Mesenchymal stem cell (in vitro differentiated cells and primary cell): ENCODE results near the gene SERPINE1.

ENCODE experiments used
- DNase-seq: peaks from one replicate; pipeline ENCODE4 v3.0.0-alpha.2; 2013
- H2AFZ ChIP-seq: one replicate; pipeline ENCODE4 v1.6.1; 2013; ENCODE audit warnings: low read depth, mild to moderate bottlenecking, control low read depth, inconsistent platforms, low read length, moderate library complexity
- H2AK5ac ChIP-seq: 2 replicates; pipeline ENCODE4 v1.6.1; 2013; ENCODE audit warnings: low read length, moderate library complexity, mild to moderate bottlenecking, inconsistent platforms; ENCODE audit not compliant: severe bottlenecking
- H2BK120ac ChIP-seq: one replicate; pipeline ENCODE4 v1.6.1; 2013; ENCODE audit warnings: low read depth, mild to moderate bottlenecking, inconsistent platforms, low read length, moderate library complexity
- H2BK12ac ChIP-seq, 2 experiments: one replicate each; pipeline ENCODE4 v1.6.1; 2013; ENCODE audit warnings: inconsistent platforms in 2 of 2, low read length in 2 of 2, mild to moderate bottlenecking in 2 of 2, moderate library complexity in 2 of 2, control low read depth in 1 of 2
- H2BK15ac ChIP-seq: one replicate; pipeline ENCODE4 v1.6.1; 2013; ENCODE audit warnings: mild to moderate bottlenecking, low read depth, inconsistent platforms; ENCODE audit not compliant: poor library complexity, severe bottlenecking
- H2BK5ac ChIP-seq: 2 replicates; pipeline ENCODE4 v1.6.1; 2013; ENCODE audit warnings: low read depth, mild to moderate bottlenecking, low read length, control low read depth, inconsistent platforms; ENCODE audit not compliant: poor library complexity, severe bottlenecking
- H3K14ac ChIP-seq, 2 experiments: one replicate each; pipeline ENCODE4 v1.6.1; 2013; ENCODE audit warnings: inconsistent platforms in 2 of 2, low read length in 2 of 2, control low read depth in 1 of 2, mild to moderate bottlenecking in 1 of 2, moderate library complexity in 1 of 2
- H3K18ac ChIP-seq, 2 experiments: one replicate each; pipeline ENCODE4 v1.6.1; 2013; ENCODE audit warnings: inconsistent platforms in 2 of 2, low read length in 2 of 2, control low read depth in 1 of 2, low read depth in 1 of 2, mild to moderate bottlenecking in 1 of 2
- H3K23ac ChIP-seq, 2 experiments: one replicate each; pipeline ENCODE4 v1.6.1; 2013; ENCODE audit warnings: inconsistent platforms in 2 of 2, low read length in 2 of 2, mild to moderate bottlenecking in 2 of 2, moderate library complexity in 2 of 2, control low read depth in 1 of 2
- H3K27ac ChIP-seq: 2 replicates; pipeline ENCODE4 v1.5.1; 2013; ENCODE audit warnings: mild to moderate bottlenecking, moderate library complexity, low read length, control low read depth, inconsistent platforms; ENCODE audit not compliant: poor library complexity, severe bottlenecking
- H3K27me3 ChIP-seq, 2 experiments: 2 replicates each; pipeline versions ENCODE4 v1.6.1 to v1.7.0; 2013; ENCODE audit warnings: low read length in 2 of 2, mild to moderate bottlenecking in 2 of 2, moderate library complexity in 2 of 2, control low read depth in 1 of 2, inconsistent platforms in 1 of 2; ENCODE audit not compliant: control insufficient read depth in 1 of 2, insufficient read depth in 1 of 2
- H3K36me3 ChIP-seq, 2 experiments: 2 replicates each; pipeline versions ENCODE4 v1.6.1 to v1.7.0; 2013; ENCODE audit warnings: low read length in 2 of 2, control low read depth in 1 of 2, inconsistent platforms in 1 of 2, low read depth in 1 of 2, mild to moderate bottlenecking in 1 of 2; ENCODE audit not compliant: insufficient read depth in 2 of 2, control insufficient read depth in 1 of 2
- H3K4ac ChIP-seq, 2 experiments: one replicate each; pipeline ENCODE4 v1.6.1; 2013; ENCODE audit warnings: inconsistent platforms in 2 of 2, low read length in 2 of 2, mild to moderate bottlenecking in 2 of 2, moderate library complexity in 2 of 2, control low read depth in 1 of 2, low read depth in 1 of 2
- H3K4me1 ChIP-seq: 2 replicates; pipeline ENCODE4 v1.6.1; 2013; ENCODE audit warnings: low read depth, low read length, control low read depth; ENCODE audit not compliant: control insufficient read depth, insufficient read depth
- H3K4me2 ChIP-seq: 2 replicates; pipeline ENCODE4 v1.6.1; 2013; ENCODE audit warnings: low read length, mild to moderate bottlenecking, inconsistent platforms; ENCODE audit not compliant: poor library complexity, severe bottlenecking
- H3K4me3 ChIP-seq, 2 experiments: 2 replicates each; pipeline versions ENCODE4 v1.5.1 to v1.7.0; 2013; ENCODE audit warnings: low read length in 2 of 2, mild to moderate bottlenecking in 2 of 2, control low read depth in 1 of 2, low read depth in 1 of 2; ENCODE audit not compliant: insufficient read depth in 1 of 2
- H3K79me1 ChIP-seq: replicated peaks from 2 replicates; pipeline ENCODE4 v1.6.1; 2013; ENCODE audit warnings: mild to moderate bottlenecking, control low read depth, low read length, inconsistent platforms; ENCODE audit not compliant: poor library complexity, severe bottlenecking
- H3K9ac ChIP-seq: 2 replicates; pipeline ENCODE4 v1.7.0; 2013; ENCODE audit warnings: mild to moderate bottlenecking, low read length, moderate library complexity
- H3K9me3 ChIP-seq: 2 replicates; pipeline ENCODE4 v1.7.0; 2013; ENCODE audit warnings: mild to moderate bottlenecking, low read length; ENCODE audit not compliant: control insufficient read depth
- H4K8ac ChIP-seq: one replicate; pipeline ENCODE4 v1.6.1; 2013; ENCODE audit warnings: inconsistent platforms, mild to moderate bottlenecking, low read length, moderate library complexity
- H4K91ac ChIP-seq: one replicate; pipeline ENCODE4 v1.6.1; 2013; ENCODE audit warnings: mild to moderate bottlenecking, low read length, inconsistent platforms
- WGBS: methylation state at CpG from one replicate; pipeline ENCODE4 v1.1.7; 2013; ENCODE audit warnings: mixed read lengths; 5-methylcytosine and 5-hydroxymethylcytosine counted together

Gene SERPINE1

DNA sequence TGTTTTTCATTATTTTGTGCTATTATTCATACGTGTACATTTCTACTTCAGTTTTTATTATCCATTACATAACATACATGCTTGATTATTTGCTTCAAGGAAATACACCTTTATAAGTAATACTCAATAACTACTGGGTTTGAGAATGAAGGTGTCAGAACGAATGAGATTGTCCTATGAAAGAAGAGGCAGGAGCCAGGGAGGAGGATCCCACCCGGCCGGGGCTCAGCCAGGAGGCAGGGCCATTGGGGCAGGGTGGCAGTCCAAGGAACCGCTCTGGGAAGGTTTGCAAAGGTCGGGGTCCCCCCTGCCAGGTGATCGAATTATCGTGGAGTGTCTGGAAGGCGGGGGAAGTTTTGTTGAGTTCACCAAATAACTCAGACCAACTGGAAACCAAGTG lies 32.5 kb upstream of the SERPINE1 start:
- Histone ChIP-seq H2BK12ac (peak overlapping the region; percentile 66 to 71), H2AFZ (no peak overlapping the region), H3K79me1 (peaks cover 20% of the 10 kb centered on the region), H3K4me3 (peak overlapping the region in 1 of 2 experiments; percentile 43), H3K4me1 (peaks cover 17% of the 10 kb centered on the region), H3K9ac (peak overlapping the region; percentile 87), H2AK5ac (peak overlapping the region; percentile 83), H3K18ac (peak overlapping the region; percentile 62 to 82), H3K14ac (no peak overlapping the region), H3K27ac (peak overlapping the region; percentile 92), H4K8ac (no peak overlapping the region), H3K27me3 (no peaks in the 10 kb centered on the region), H2BK120ac (peak overlapping the region; percentile 34), H4K91ac (peak overlapping the region; percentile 86), H3K4me2 (peak overlapping the region; percentile 39), H3K23ac (no peak overlapping the region), H2BK15ac (no peak overlapping the region), H3K36me3 (peaks cover 11 to 21% of the 10 kb centered on the region in 2 experiments), H2BK5ac (peak overlapping the region; percentile 99), H3K9me3 (no peaks in the 10 kb centered on the region), H3K4ac (peak overlapping the region in 1 of 2 experiments; percentile 69)
- 47% methylated on average over 8 of the region's 9 CpGs for WGBS
- DNase-seq, result no peak

DNA sequence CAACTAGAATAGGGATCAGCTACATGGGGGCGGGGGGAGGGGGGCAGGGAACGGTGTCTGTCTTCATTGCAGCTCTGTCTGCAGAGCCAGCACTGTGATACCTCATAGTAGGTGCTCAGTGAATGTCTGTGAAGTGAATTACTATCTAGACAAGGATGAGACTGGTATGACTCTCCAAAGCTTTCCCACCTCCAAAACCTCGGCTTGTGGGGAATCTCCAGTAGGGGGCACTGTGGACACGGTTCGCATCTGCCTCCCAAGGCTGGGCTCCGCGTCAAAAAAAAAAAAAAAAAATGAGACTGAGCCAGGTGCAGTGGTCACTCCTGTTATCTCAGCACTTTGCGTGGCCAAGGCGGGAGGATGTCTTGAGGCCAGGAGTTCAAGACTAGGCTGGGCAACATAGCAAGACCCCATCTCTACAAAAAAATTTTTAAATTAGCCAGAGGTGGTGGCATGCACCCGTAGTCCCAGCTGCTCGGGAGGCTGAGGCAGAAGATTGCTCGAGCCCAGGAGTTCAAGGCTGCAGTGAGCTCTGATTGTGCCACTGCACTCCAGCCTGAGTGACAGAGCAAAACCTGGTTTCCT lies 32.0 kb upstream of the SERPINE1 start:
- no peak overlapping the region for H2BK15ac ChIP-seq
- H3K36me3 ChIP-seq, result peaks cover 7 to 16% of the 10 kb centered on the region in 2 experiments

DNA sequence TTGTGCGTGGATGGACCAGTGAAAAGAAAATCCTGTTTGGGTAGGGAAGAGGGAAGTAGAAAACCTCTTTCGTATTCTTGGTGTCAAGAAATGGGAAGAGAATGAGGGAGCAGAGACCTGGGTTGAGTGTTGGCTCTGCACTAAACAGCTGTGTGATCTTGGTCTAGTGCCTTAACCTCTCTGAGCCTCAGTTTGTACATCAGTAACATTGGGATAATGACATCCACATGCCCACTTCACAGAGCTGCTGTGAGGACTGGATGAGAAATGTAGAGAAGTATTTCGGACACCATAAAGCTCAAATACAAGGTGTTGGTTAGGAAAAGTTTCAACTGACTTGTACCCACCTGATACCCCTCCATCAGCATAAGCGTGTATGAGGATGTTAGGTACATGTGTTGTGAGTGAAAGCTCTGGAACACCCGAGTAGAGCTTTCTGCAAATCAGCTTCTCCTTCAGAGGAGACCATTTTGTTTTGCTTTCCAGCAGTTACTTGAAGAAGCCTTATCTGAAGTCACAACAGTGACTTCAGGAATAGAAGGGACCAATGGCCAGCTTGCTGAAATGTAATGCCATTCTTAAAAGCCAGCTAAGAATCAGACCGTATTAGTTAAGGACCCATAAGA lies 30.5 kb upstream of the SERPINE1 start:
- H3K9ac ChIP-seq, result no peak overlapping the region
- H3K4me1 ChIP-seq, result peaks cover 23% of the 10 kb centered on the region
- H3K27me3 ChIP-seq, result no peaks in the 10 kb centered on the region
- no peaks in the 10 kb centered on the region for H3K9me3 ChIP-seq
- no peak overlapping the region for H4K8ac ChIP-seq
- H2AFZ ChIP-seq, result no peak overlapping the region
- H2BK120ac ChIP-seq, result no peak overlapping the region
- H3K4me2 ChIP-seq, result no peak overlapping the region
- WGBS, result 62% methylated on average over 4 of the region's 6 CpGs
- DNase-seq, result no peak
- no peak overlapping the region for H3K14ac ChIP-seq
- H2BK5ac ChIP-seq, result no peak overlapping the region
- peaks cover 0 to 4% of the 10 kb centered on the region in 2 experiments for H3K36me3 ChIP-seq
- peak overlapping the region in 1 of 2 experiments; percentile 18 for H2BK12ac ChIP-seq
- H3K4me3 ChIP-seq, result no peak overlapping the region
- no peak overlapping the region for H3K23ac ChIP-seq
- no peak overlapping the region for H3K18ac ChIP-seq
- no peak overlapping the region for H4K91ac ChIP-seq
- peaks cover 12% of the 10 kb centered on the region for H3K79me1 ChIP-seq
- H3K27ac ChIP-seq, result no peak overlapping the region
- no peak overlapping the region for H2AK5ac ChIP-seq
- H2BK15ac ChIP-seq, result no peak overlapping the region
- no peak overlapping the region for H3K4ac ChIP-seq

More for the DNA sequence above, 32.0 kb upstream of the SERPINE1 start:
- 51% methylated on average over 12 of the region's 12 CpGs for WGBS
- Histone ChIP-seq H3K9me3 (no peaks in the 10 kb centered on the region), H2AK5ac (peak overlapping the region; percentile 83), H3K4me2 (peak overlapping the region; percentile 39), H3K27ac (peak overlapping the region; percentile 92), H3K79me1 (peaks cover 18% of the 10 kb centered on the region), H4K8ac (no peak overlapping the region), H2AFZ (no peak overlapping the region), H3K4ac (peak overlapping the region in 1 of 2 experiments; percentile 69), H3K9ac (peak overlapping the region; percentile 87), H4K91ac (no peak overlapping the region), H3K23ac (no peak overlapping the region), H2BK5ac (no peak overlapping the region), H2BK12ac (no peak overlapping the region), H3K18ac (no peak overlapping the region), H3K14ac (no peak overlapping the region), H3K4me3 (no peak overlapping the region), H2BK120ac (no peak overlapping the region), H3K27me3 (no peaks in the 10 kb centered on the region), H3K4me1 (peaks cover 15% of the 10 kb centered on the region)
- DNase-seq, result peak; percentile 60

DNA sequence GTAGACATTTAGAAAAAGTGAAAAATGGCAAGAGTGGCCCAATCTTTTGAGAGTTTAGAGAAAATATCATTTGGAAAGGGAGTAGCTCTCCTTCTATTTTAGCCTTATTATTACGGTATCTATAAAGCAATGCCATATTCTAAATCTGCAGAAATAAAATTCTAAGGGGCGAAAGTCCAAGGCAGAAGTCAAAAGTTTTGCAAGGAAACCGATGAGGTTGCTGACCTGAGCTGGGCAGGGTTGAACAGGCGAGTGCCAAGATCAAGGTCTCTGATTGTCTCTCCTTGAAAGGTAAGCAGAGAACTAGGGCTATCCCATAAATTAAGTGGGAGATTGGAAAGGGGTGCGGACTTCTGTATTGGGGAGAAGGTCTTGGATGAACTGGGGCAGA lies 30.0 kb upstream of the SERPINE1 start:
- no peak overlapping the region for H2BK15ac ChIP-seq
- peak overlapping the region; percentile 79 for H2AK5ac ChIP-seq
- peaks cover 12% of the 10 kb centered on the region for H3K79me1 ChIP-seq
- no peak overlapping the region for H3K4me3 ChIP-seq
- no peak overlapping the region for H3K27ac ChIP-seq
- H3K4me2 ChIP-seq, result no peak overlapping the region
- no peak overlapping the region for H4K8ac ChIP-seq
- no peak overlapping the region for H2BK5ac ChIP-seq
- no peak overlapping the region for H2AFZ ChIP-seq
- no peak overlapping the region for H3K18ac ChIP-seq
- no peak overlapping the region for H3K4ac ChIP-seq
- H3K14ac ChIP-seq, result no peak overlapping the region
- H3K36me3 ChIP-seq, result no peaks in the 10 kb centered on the region
- no peak overlapping the region for H3K9ac ChIP-seq
- no peak overlapping the region for H4K91ac ChIP-seq
- WGBS, result 97% methylated on average over 5 of the region's 5 CpGs
- no peak for DNase-seq
- H3K9me3 ChIP-seq, result no peaks in the 10 kb centered on the region
- H3K4me1 ChIP-seq, result peaks cover 23% of the 10 kb centered on the region
- H2BK120ac ChIP-seq, result no peak overlapping the region
- no peak overlapping the region for H2BK12ac ChIP-seq
- H3K27me3 ChIP-seq, result no peaks in the 10 kb centered on the region
- no peak overlapping the region for H3K23ac ChIP-seq
